ENCODE data around the gene VRTN.
"Not testable (repeated sequence)": the region's sequence is repeated elsewhere in the genome, so short reads cannot be mapped to it uniquely, and the experiment has no call there.

Gene VRTN

GRCh38 chr14:74348241-74348734, at the start of gene VRTN:
Gene VRTN (plus strand): TSS chr14:74348471. CDS start chr14:74356784, 8,313 bp downstream.
- no peak for DNase-seq (ENCODE audit: low read depth)

DNA sequence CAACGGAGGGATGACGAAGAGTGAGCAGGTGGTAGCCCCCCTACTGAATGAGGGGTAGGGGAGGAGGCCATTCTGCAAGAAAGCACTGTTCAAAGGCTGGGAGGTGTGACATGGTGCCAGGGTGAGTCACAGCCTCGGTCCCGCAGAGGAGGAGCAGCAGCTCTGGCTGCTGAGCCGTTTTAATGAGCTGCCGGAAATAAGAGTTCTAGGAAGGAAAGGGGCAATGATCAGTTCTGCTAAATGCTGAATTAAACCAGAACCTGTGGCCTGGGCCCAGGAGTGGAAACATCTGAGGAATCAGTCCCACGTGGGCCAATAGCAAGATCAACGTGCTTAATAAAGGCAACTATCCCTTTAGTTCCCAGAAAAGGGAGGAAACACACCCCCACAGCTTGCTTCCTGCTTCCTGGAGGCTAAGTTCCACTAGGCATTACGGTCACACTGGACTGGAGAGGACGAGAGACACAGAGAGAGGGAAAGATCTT, 49.2 kb upstream of the VRTN start:
- DNase-seq (ENCODE audit: low read depth): no peak

DNA sequence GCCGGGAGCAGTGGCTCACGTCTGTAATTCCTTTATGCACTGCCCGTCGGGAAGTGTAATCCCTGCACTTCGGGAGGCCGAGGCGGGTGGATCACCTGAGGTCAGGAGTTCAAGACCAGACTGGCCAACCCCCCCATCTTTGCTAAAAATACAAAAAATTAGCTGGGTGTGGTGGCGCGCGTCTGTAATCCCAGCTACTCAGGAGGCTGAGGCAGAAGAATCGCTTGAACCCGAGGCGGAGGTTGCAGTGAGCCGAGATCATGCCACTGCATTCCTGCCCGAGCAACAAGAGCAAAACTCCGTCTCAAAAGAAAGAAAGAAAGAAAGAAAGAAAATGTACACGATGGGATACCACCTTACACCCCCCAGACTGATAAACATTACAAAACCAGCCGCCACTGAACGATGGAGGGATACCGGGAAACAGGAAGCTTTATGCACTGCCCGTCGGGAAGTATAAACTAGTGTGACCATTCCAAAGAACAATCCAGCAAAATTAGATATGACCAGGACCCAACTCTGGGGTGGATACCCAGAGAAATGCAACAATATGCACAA, 46.6 kb upstream of the VRTN start:
- DNase-seq (ENCODE audit: low read depth): no peak

DNA sequence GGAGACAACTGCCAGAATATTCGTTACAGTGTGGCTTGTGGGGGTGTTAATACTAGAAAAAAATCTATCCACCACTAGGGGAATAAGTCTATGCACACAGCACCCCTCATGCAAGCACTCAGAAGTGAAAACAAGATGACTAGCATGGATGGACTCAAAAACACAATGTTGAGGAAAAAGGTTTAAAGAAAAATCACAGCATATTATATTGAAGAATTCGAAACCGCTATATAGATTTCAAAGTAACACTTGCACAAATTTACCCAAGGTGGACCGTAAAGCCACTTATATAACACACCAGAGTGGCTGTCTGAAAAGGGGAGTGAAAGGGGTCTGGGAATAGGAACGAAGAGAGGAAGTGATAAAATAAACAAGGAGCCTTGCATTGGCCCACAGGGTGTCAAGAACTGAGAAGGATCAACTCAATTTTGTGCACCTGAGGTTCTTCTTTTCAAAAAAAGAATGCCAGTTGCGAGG, 46.1 kb upstream of the VRTN start:
- no peak for DNase-seq (ENCODE audit: low read depth)

DNA sequence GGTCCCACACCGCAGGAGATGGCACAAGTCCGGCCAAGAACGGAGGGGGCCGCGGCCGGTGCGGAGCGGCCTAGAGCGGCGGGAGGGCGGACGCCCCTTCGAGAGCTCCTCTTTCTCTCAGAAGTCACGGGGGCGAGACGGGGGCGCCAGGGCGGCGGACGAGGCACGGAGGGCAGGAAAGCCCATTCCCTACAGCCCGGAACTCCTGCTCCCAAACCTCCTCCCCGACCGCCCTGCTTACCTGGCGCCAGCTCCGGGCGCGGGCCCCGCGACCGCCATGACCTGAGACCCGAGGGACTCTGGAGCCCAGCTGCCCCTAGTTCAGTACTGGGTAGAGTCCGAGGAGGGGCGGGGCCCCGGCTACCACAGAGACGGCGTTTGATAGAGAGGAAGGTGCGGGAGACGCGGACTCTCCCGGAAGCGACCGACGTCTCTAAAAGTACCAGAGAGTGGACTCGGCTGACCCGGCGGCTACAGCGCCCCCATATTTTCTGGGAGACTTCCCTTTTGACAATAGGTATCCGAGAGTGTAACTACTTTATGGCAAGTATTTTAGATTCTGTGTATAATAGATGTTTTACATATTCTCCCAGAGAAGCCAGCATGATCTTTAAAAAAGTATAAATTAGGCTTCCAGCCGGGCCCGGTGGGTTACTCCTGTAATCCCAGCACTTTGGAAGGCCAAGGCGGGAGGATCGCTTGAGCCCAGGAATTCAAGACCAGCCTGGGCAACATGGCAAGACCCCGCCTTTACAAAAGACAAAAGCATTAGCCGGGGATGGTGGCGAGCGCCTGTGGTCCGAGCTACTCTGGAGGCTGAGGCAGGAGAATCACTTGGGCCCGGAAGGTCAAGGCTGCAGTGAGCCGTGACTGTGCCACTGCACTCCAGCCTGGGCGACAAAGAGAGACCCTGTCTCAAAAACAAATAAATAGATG, 45.4 kb upstream of the VRTN start, which contains the start of gene ABCD4:
ABCD4 (minus strand) TSS at position 301 of the 936 bp plus-strand sequence; CDS start at position 279, 22 bp downstream.
- DNase-seq (ENCODE audit: low read depth): peak; percentile 60

DNA sequence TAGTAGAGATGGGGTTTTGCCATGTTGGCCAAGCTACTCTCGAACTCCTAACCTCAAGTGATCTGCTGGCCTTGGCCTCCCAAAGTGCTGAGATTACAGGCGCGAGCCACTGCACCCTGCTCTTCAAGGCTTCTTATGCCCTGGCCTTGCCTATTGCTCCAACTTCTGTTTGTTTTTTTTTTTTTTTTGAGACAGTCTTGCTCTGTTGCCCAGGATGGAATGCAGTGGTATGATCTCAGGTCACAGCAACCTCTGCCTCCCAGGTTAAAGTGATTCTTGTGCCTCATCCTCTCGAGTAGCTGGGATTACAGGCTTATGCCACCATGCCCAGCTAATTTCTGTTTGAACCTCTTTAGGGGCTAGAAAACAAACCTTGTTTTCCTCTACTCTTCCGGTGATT, 39.6 kb upstream of the VRTN start:
- DNase-seq (ENCODE audit: low read depth): no peak

DNA sequence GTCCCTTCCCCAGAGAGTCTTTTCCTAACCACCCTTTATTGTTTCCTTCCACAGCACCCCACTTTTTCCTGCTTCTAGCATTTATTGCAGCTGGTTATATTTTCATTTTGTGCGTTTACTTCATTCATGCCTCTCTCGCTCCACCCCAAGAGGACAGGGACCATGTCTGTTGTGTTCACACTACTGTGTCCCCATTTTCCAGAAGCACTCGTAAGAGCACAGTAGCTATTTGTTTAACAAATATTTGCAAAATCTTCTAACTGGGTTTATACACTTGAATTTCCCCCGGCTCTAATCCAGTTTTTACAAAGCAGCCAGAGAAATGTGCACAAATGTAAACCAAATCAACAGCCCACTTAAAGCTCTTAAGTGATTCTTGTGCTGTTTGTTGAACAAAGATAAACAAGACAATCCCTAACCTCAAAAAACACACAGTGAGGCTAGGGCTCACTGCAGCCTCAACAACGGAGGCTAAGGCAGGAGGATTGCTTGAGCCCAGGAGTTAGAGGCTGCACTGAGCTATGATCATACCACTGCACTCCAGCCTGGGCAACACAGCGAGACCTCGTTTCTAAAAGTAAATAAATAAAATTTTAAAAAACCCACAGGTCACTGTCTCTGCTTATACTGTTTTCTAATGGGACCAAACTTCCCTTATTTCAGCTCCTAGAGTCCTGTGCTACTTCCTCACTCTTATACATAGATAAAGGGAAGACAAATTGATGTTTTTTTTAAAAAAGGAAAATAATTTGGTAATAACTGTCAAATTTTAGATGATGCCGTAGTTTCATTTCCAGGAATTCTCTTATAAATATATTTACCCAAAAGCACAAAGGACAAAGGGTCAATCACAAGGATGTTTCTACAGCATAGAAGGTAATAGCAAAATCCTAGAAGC, 38.9 kb upstream of the VRTN start:
- DNase-seq (ENCODE audit: low read depth): no peak

DNA sequence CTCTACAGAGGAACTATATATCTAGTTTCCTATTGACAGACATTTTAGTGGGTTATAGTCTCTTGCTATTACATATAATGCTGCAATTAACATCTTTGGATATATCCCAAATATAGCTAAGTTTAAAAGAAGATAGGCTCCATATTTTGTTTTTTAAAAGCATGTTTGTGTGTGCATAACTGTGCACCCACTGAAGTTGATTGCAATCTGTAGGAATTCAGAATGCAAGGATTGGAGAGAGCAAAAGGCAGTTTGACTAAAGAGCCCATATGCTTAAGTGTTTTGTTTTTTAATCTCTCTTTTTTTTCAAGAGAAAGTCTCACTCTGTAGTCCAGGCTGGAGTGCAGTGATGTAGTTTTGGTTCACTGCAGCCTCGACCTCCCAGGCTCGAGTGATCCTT, 36.1 kb upstream of the VRTN start:
- DNase-seq (ENCODE audit: low read depth): no peak

- DNase-seq (ENCODE audit: low read depth): no peak
Observed at GRCh38 chr14:74313601-74314000, 34.7 kb upstream of the VRTN start.

GRCh38 chr14:74314576-74314975, 33.7 kb upstream of the VRTN start:
- DNase-seq (ENCODE audit: low read depth): no peak

DNA sequence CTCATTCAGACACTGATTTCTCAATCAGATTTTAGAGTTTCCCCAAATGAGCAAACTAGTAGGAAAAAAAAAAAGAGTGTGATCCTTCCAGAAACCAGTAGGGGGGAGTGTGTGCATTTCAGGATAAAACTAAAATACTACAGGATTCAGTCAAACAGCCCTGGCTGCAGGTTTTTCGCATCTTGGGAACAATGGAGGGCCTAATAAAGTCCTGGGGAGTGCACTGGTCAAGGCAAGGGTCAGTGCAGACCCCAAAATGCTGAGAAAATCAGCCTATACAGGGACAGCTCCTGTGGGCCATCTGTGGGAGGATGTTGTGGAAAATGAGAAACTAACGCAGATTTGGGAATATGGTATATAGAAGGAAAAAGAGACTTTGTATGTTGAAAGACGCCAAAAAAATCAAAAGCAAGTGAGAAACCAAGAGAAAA, 23.3 kb upstream of the VRTN start:
- DNase-seq (ENCODE audit: low read depth): no peak

DNA sequence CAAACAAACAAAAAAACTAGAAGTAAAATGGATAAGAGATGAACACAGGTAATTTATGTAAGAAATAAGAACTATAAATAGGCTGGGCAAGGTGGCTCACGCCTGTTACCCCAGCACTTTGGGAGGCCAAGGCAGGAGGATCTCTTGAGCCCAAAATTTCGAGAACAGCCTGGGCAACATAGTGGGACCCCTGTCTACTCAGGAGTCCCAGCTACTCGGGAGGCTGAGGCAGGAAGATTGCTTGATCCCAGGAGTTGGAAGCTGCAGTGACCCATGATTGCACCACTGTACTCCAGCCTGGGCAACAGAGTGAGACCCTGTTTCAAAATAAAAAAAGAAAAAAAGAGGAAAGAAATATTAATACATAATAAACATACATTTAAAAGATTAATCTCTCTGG, 22.8 kb upstream of the VRTN start:
- DNase-seq (ENCODE audit: low read depth): no peak

DNA sequence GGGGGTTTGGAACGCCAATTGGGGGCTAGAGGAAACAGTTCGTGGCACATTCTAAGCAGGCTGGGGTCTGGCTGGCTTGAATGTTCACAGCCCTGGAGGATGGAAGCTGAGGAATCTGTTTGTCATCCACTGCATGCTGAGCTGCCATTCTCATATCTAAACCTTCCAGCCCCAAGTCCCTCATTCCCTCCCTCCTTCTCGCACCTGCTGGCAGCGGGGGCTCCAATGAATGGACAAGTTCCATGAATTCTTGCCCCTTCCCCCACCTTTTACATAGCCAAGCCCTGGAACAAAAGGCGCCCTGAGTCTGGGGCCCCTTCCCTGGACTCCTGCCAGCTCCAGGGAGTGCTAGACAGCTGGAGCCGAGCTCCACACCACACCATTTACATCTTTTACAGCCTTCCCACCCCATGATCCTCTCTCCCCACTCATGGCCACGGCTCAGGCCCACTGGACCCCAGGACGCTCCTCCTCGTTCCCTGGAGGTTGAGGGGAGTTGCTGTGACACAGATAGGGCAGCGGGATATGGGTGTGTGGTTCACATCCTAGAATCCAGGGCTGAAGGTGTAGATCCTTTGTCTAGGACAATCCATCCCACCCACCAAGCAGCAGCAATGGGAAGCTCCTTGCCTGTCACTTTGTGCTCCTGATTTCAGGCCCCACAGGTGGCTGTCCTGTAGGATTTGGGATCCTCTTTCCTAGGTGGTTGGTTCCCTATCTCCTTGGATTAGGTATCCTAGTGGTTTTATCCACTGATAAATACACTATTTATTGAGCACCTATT, 21.7 kb upstream of the VRTN start:
- no peak for DNase-seq (ENCODE audit: low read depth)

GRCh38 chr14:74329950-74330552, 18.2 kb upstream of the VRTN start:
- not testable (repeated sequence) for DNase-seq (ENCODE audit: low read depth)

- peak; percentile 83 for DNase-seq (ENCODE audit: low read depth)
Observed at GRCh38 chr14:74333909-74334308, 14.4 kb upstream of the VRTN start.

DNA sequence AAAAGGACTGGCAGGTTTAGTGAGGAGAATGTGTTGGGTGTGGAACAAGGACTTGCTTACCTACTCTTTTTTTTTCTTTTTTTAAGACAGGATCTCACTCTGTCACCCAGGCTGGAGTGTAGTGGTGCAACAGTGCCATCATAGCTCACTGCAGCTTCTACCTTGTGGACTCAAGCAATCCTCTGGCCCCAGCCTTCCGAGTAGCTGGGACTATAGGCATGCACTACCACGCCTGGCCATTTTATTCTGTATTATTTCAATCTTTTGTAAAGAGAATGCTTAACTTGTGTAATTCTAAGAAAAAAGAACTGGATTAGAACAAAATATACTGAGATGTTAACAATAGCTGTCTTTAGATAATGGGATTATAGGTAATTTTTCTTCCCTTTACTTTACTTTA, 1.9 kb upstream of the VRTN start:
- no peak for DNase-seq (ENCODE audit: low read depth)

DNA sequence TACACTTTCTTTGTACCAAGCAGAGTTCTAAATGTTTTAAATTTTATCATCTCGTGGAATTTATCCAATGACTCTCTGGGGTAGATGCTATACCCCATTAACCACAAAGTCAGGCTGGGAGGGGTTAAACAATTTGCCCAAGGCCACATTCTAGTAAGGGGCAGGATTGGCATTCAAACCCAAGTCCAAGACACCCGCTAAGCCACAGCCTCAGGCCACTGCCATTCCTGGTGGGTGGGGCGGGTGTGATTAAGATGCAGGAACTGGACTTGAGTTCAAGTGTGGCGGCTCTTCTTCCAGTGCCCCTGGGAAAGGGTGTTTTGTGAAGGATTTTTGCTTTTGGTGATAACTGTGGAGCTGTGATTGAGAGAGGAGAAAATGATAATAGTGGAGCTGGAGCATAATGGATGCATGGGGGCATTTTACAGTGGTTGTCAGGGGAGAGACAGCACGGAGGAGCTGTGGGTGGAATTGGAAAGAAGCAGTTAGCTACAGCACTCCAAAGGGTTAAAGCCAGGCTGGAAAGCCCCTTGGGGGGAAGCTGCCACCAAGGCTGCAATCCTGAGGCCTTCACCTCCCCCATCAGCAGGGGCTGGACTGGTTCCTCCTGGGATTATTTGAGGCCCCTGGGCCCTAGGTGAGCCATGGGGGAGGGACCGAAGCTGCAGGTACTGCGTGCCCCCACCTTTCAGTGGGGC, 1.0 kb upstream of the VRTN start:
- DNase-seq (ENCODE audit: low read depth): no peak

DNA sequence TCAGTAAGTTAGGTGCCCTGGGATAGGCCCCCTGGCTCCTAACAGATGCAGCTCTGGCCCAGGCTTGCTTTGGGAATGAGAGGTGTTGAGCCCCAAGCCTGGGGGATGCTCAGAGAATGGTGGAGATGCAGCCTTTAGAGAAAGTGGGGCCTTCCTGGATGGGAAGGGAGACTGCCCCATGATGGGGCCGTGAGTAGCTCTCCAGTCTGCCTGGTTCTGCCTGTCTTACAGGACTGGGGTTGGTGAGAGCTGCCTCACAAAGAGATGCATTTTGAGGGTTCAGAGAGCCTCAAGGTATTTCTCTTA, 523 bp upstream of the VRTN start:
- DNase-seq (ENCODE audit: low read depth): no peak

DNA sequence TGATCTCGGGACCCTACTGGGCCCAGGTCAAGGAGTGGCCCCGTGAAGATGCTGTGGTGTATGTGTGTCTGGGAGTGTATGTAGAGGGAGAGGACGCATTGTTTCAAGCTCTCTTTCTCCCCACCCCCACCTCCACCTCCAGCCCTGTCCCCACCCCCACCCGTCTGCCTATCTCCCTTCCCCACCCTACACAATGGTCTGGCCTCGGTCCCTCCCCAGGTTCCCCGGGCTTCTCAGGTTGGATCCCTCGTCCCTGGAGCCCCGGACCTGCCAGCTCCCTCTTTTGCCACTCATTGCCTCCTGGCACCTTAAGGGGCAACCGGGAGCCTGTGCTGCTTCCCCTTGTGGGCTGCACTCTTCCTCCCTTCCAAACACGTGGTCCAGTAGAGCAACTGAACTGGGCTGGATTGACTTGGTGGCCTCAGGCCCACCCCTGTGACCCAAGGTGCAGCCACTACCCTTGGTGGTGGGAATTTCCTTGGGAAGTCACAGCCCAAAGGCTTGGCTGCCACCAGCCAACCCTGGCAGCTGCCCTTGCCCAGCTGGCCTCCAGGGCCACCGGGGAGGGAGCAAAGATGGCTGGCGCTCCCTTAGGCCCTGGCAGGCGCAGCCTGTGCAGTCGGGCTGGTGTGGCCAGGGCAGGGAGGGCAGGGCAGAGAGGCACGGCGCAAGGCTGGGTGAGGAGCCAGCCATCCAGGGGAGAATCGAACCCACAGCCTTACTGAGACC, 628 bp downstream of the VRTN start:
- no peak for DNase-seq (ENCODE audit: low read depth)

DNA sequence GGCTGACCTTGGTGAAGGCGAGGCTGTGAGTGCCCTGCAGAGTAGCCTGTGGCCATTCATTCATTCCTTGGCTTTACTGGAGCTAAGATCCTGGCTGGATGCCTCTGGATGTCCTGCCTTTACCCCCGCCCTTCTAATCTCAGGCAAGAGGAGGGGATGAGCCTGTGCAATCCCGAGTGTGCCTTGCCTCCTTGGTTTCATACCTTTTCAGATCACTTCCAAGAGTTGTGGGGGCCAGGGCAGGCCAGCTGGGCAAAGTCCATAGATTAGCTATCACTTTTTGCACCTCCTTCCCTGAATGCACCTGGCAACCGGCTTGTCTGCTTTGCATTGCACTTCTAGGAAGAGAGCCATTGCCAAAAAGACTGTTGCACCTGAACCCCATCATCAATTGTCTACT, 1.5 kb downstream of the VRTN start:
- DNase-seq (ENCODE audit: low read depth): no peak
